CD1c-positive myeloid dendritic cell (primary cell): ENCODE data around the gene SLC34A3.

Experiments used
- DNase-seq: peaks from one replicate; pipeline ENCODE4 v3.0.0-alpha.2; 2016; ENCODE audit errors: extremely low spot score

Gene SLC34A3

GRCh38 chr9:137275588-137276472 is 45.1 kb downstream of the SLC34A3 start:
- peak; percentile 45 for DNase-seq

DNA sequence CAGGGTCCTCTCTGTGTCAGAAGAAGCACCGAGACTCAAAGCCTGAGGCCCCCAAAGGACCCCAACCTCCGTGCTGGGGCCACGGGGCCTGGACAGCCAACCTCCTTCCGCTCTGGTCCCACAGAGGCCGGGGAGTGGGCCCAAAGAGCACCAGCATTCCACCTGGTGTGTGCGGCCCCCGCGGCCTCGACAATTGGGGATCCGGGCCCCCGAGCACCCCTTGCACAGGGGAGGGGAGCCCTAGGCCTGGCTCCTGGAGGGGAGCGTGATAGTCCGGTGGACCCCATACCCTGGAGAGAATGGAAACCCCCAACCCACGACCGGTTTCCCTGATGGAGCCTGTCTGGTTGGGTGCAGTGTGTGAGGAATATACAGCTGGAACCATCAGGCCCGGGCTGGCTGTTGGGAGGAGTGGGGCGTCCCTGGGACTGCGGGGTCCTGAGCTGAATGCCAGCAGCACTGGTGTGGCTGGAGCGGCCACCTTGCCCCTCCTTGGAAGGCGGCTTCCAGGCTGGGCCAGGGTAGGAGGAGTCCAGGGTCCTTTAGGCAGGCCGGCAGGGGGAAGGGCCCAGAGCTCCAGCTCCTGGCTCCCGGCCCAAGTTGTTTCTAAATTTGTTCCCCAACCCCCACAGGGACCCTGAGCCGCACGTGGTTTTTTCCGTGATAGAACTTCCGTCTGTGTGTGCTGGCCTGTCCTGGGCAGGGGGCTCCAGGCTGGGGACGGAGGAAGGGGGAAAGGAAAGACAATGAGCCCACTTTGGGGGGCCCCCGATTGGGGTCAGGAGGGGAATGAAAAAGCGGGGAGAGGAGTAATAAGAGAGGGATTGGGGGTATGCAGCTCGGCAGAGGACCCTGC is 46.0 kb downstream of the SLC34A3 start:
- DNase-seq: peak; percentile 31

- DNase-seq: peak; percentile 89
Observed at GRCh38 chr9:137277329-137278041, 46.8 kb downstream of the SLC34A3 start, which contains the start of gene TOR4A. Gene TOR4A, plus strand, starts transcription at chr9:137277726. Its CDS starts 964 bp downstream, at chr9:137278690.

GRCh38 chr9:137278061-137278701 is 47.5 kb downstream of the SLC34A3 start:
- DNase-seq: peak; percentile 44

GRCh38 chr9:137278721-137279711 is 48.3 kb downstream of the SLC34A3 start:
- no peak for DNase-seq

GRCh38 chr9:137279741-137280473 is 49.2 kb downstream of the SLC34A3 start:
- no peak for DNase-seq

- DNase-seq: peak; percentile 20
Observed at GRCh38 chr9:137280474-137281344, 50.0 kb downstream of the SLC34A3 start.

DNA sequence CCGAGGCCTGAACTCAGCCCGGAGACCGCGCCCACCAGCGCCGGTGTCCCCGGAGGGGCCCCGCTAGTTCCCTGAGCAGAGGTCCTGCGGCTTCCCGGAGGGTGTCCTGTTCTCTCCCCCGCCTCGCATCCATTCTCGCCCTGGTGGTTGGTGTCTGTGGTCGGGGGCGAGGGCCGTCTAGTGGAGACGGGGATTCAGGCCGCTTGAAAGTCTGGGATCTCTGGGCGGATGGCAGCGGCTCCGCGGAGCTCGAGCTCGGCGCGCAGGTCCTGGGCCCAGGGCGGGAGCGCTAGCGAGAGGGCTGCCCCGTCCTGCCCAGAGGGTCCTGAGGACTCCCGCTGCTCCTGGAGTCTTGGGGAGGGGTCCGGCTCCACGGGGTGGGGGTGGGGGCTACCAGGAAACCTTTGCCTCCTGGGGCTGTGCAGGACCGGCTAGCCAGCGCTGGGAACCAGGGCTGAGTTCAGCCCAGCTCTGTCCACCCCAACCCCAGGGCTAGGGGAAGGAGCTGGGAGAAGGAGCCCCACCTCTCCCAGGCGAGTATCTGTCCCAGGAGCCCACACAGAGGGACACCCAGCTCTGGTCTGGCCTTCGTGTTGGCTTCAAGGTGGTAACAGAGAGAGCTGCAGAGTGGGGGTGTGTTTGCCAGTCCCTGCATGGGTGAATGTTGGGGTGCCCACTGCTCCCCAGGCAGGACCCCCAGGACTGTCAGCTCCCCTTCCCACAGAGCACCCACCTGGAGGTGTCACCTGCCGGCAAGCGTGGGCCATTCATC is 50.8 kb downstream of the SLC34A3 start:
- DNase-seq: no peak
